Ishikawa (cell line): ENCODE results near the gene ALOX5.

Source experiments
- CEBPB ChIP-seq: IDR thresholded peaks from 2 replicates; pipeline ENCODE4 v1.6.1; 2012
- CREB1 ChIP-seq: IDR thresholded peaks from 2 replicates; pipeline ENCODE4 v1.6.1; 2012; ENCODE audit warnings: low read depth
- EP300 ChIP-seq: IDR thresholded peaks from 2 replicates; pipeline ENCODE4 v1.6.1; 2012; ENCODE audit warnings: borderline replicate concordance
- RAD21 ChIP-seq: IDR thresholded peaks from 2 replicates; pipeline ENCODE4 v1.6.1; 2012; ENCODE audit warnings: low read depth
- REST ChIP-seq: IDR thresholded peaks from 2 replicates; pipeline ENCODE4 v1.6.1; 2012; ENCODE audit warnings: low read depth, mild to moderate bottlenecking
- TEAD4 ChIP-seq: IDR thresholded peaks from 2 replicates; pipeline ENCODE4 v1.6.1; 2012

GRCh38 chr10:45440511-45441062, 66.6 kb downstream of the ALOX5 start:
- no peak for TF ChIP-seq EP300
- TF ChIP-seq CEBPB: no peak
- no peak for TF ChIP-seq REST
- TF ChIP-seq RAD21: no peak
- no peak for TF ChIP-seq CREB1
- TF ChIP-seq TEAD4: no peak
